Vagina (tissue), 2 donors: Measurements from ENCODE around the gene PCBP3.

Source experiments
- CTCF ChIP-seq, 3 experiments: fragments of 450-650 bp in 2 of 3; fragments of 200-600 bp in 1 of 3; sonication (generic) in 1 of 3; IDR thresholded peaks; one replicate each; pipeline ENCODE4 v1.5.1; 2017 to 2019; ENCODE audit warnings: antibody characterized with exemption in 3 of 3, mild to moderate bottlenecking in 2 of 3, moderate library complexity in 2 of 3
- POLR2A ChIP-seq, 2 donors: fragments of 450-650 bp; IDR thresholded peaks; one replicate each; pipeline ENCODE4 v1.6.1; 2017; ENCODE audit warnings: antibody characterized with exemption in 2 of 2, mild to moderate bottlenecking in 2 of 2, moderate library complexity in 2 of 2

- TF ChIP-seq CTCF (IDR thresholded peaks at IDR 0.05) (no peak), POLR2A (IDR thresholded peaks at IDR 0.05) (no peak)
These were observed 306.6 kb downstream of the PCBP3 start for GRCh38 chr21:45949928-45950739.
